Measurements from ENCODE around the gene RAB6C.
"Not testable (repeated sequence)": the region's sequence is repeated elsewhere in the genome, so short reads cannot be mapped to it uniquely, and the experiment has no call there.

RAB6C gene

GRCh38 chr2:129977986-129978385, 1.5 kb upstream of the RAB6C start:
- H3K4ac ChIP-seq (ENCODE audit: low read length) = no peak overlapping the region
- WGBS, 2 donors (ENCODE audit: extremely low coverage in 2 of 2, insufficient read length in 2 of 2, insufficient replicate concordance in 1 of 2) = no CpG with 5 or more reads among the region's 5 CpGs
- no peaks in the 10 kb centered on the region for H3K79me1 ChIP-seq (ENCODE audit: low read depth, low read length)
- no peak overlapping the region for H2BK12ac ChIP-seq (ENCODE audit: low read length)
- no peak overlapping the region for H3K23ac ChIP-seq (ENCODE audit: low read depth, low read length, poor library complexity)
- H3K14ac ChIP-seq (ENCODE audit: low read length) = no peak overlapping the region
- no peak overlapping the region for H3K27ac ChIP-seq (replicated peaks; ENCODE audit: low read length)
- H2BK120ac ChIP-seq (ENCODE audit: low read depth, low read length) = no peak overlapping the region
- H4K8ac ChIP-seq (ENCODE audit: low read depth, low read length) = no peak overlapping the region
- DNase-seq (ENCODE audit: low spot score) = no peak
- H3K18ac ChIP-seq (ENCODE audit: low read length) = no peak overlapping the region
- peak overlapping the region; percentile 21 for H3K9ac ChIP-seq (ENCODE audit: low read depth, low read length, poor library complexity)
- no peak overlapping the region for H2BK15ac ChIP-seq (ENCODE audit: low read length)
- H3K4me3 ChIP-seq (ENCODE audit: low read length in 2 of 2) = no peak overlapping the region
- peaks cover 2 to 30% (median 8%) of the 10 kb centered on the region in 3 experiments for H3K27me3 ChIP-seq (ENCODE audit: control insufficient read depth in 3 of 3, insufficient read depth in 3 of 3, low read depth in 1 of 3, low read length in 3 of 3)
- no peak overlapping the region for H2BK5ac ChIP-seq (ENCODE audit: low read length)
- H3K4me1 ChIP-seq (ENCODE audit: control insufficient read depth in 2 of 2, insufficient read depth in 1 of 2, low read depth in 1 of 2, low read length in 2 of 2) = no peaks in the 10 kb centered on the region
- no peak overlapping the region for H3K4me2 ChIP-seq (ENCODE audit: insufficient read depth, low read length, poor library complexity, severe bottlenecking)
- H4K91ac ChIP-seq (ENCODE audit: low read depth, low read length, poor library complexity) = no peak overlapping the region
- H2AFZ ChIP-seq (ENCODE audit: low read length) = no peak overlapping the region
- H3K36me3 ChIP-seq (replicated peaks in 1 of 2; ENCODE audit: control insufficient read depth in 2 of 2, insufficient read depth in 2 of 2, low read length in 2 of 2) = no peaks in the 10 kb centered on the region
- no peaks in the 10 kb centered on the region for H3K9me3 ChIP-seq (replicated peaks in 1 of 2; ENCODE audit: control insufficient read depth in 2 of 2, insufficient read depth in 1 of 2, low read depth in 1 of 2, low read length in 2 of 2)
- H2AK5ac ChIP-seq (ENCODE audit: low read depth, low read length) = no peak overlapping the region

GRCh38 chr2:129980246-129980645, 780 bp downstream of the RAB6C start:
- not testable (repeated sequence) for H3K9me3 ChIP-seq (replicated peaks in 1 of 2; ENCODE audit: control insufficient read depth in 2 of 2, insufficient read depth in 1 of 2, low read depth in 1 of 2, low read length in 2 of 2); H3K79me1 ChIP-seq (ENCODE audit: low read depth, low read length); H2BK12ac ChIP-seq (ENCODE audit: low read length); H3K18ac ChIP-seq (ENCODE audit: low read length); H3K4me1 ChIP-seq (ENCODE audit: control insufficient read depth in 2 of 2, insufficient read depth in 1 of 2, low read depth in 1 of 2, low read length in 2 of 2); DNase-seq (ENCODE audit: low spot score); H3K23ac ChIP-seq (ENCODE audit: low read depth, low read length, poor library complexity); H4K8ac ChIP-seq (ENCODE audit: low read depth, low read length); H4K91ac ChIP-seq (ENCODE audit: low read depth, low read length, poor library complexity); H3K36me3 ChIP-seq (replicated peaks in 1 of 2; ENCODE audit: control insufficient read depth in 2 of 2, insufficient read depth in 2 of 2, low read length in 2 of 2); H3K27ac ChIP-seq (replicated peaks; ENCODE audit: low read length); H3K14ac ChIP-seq (ENCODE audit: low read length); H2BK5ac ChIP-seq (ENCODE audit: low read length); H2BK120ac ChIP-seq (ENCODE audit: low read depth, low read length); H2BK15ac ChIP-seq (ENCODE audit: low read length); H3K4ac ChIP-seq (ENCODE audit: low read length); H3K4me3 ChIP-seq (ENCODE audit: low read length in 2 of 2); H2AK5ac ChIP-seq (ENCODE audit: low read depth, low read length); H3K9ac ChIP-seq (ENCODE audit: low read depth, low read length, poor library complexity); H2AFZ ChIP-seq (ENCODE audit: low read length)
- Histone ChIP-seq H3K4me2 (ENCODE audit: insufficient read depth, low read length, poor library complexity, severe bottlenecking) (peak overlapping the region; percentile 11), H3K27me3 (ENCODE audit: control insufficient read depth in 3 of 3, insufficient read depth in 3 of 3, low read depth in 1 of 3, low read length in 3 of 3) (peaks cover 2 to 30% (median 8%) of the 10 kb centered on the region in 3 experiments)
- WGBS, 2 donors (ENCODE audit: extremely low coverage in 2 of 2, insufficient read length in 2 of 2, insufficient replicate concordance in 1 of 2) = no CpG with 5 or more reads among the region's 13 CpGs

- not testable (repeated sequence) for H3K9me3 ChIP-seq (replicated peaks in 1 of 2; ENCODE audit: control insufficient read depth in 2 of 2, insufficient read depth in 1 of 2, low read depth in 1 of 2, low read length in 2 of 2); H3K79me1 ChIP-seq (ENCODE audit: low read depth, low read length); H3K36me3 ChIP-seq (replicated peaks in 1 of 2; ENCODE audit: control insufficient read depth in 2 of 2, insufficient read depth in 2 of 2, low read length in 2 of 2); DNase-seq (ENCODE audit: low spot score); H3K14ac ChIP-seq (ENCODE audit: low read length); H2BK120ac ChIP-seq (ENCODE audit: low read depth, low read length); H2AK5ac ChIP-seq (ENCODE audit: low read depth, low read length); H3K4me2 ChIP-seq (ENCODE audit: insufficient read depth, low read length, poor library complexity, severe bottlenecking); H4K8ac ChIP-seq (ENCODE audit: low read depth, low read length); H3K4ac ChIP-seq (ENCODE audit: low read length); H2AFZ ChIP-seq (ENCODE audit: low read length); H2BK12ac ChIP-seq (ENCODE audit: low read length); H3K18ac ChIP-seq (ENCODE audit: low read length); H4K91ac ChIP-seq (ENCODE audit: low read depth, low read length, poor library complexity); H2BK15ac ChIP-seq (ENCODE audit: low read length); H3K4me3 ChIP-seq (ENCODE audit: low read length in 2 of 2); H3K27ac ChIP-seq (replicated peaks; ENCODE audit: low read length); H3K9ac ChIP-seq (ENCODE audit: low read depth, low read length, poor library complexity); H2BK5ac ChIP-seq (ENCODE audit: low read length); H3K4me1 ChIP-seq (ENCODE audit: control insufficient read depth in 2 of 2, insufficient read depth in 1 of 2, low read depth in 1 of 2, low read length in 2 of 2); H3K23ac ChIP-seq (ENCODE audit: low read depth, low read length, poor library complexity)
- WGBS, 2 donors (ENCODE audit: extremely low coverage in 2 of 2, insufficient read length in 2 of 2, insufficient replicate concordance in 1 of 2) = no CpG with 5 or more reads among the region's 7 CpGs
- H3K27me3 ChIP-seq (ENCODE audit: control insufficient read depth in 3 of 3, insufficient read depth in 3 of 3, low read depth in 1 of 3, low read length in 3 of 3) = peaks cover 2 to 27% (median 8%) of the 10 kb centered on the region in 3 experiments
These were observed 2.2 kb downstream of the RAB6C start for GRCh38 chr2:129981689-129982088.

- Histone ChIP-seq H3K18ac (ENCODE audit: low read length) (no peak overlapping the region), H4K8ac (ENCODE audit: low read depth, low read length) (no peak overlapping the region), H3K9me3 (replicated peaks in 1 of 2; ENCODE audit: control insufficient read depth in 2 of 2, insufficient read depth in 1 of 2, low read depth in 1 of 2, low read length in 2 of 2) (no peaks in the 10 kb centered on the region), H3K4me1 (ENCODE audit: control insufficient read depth in 2 of 2, insufficient read depth in 1 of 2, low read depth in 1 of 2, low read length in 2 of 2) (no peaks in the 10 kb centered on the region), H2AFZ (ENCODE audit: low read length) (no peak overlapping the region), H3K9ac (ENCODE audit: low read depth, low read length, poor library complexity) (no peak overlapping the region), H2BK15ac (ENCODE audit: low read length) (no peak overlapping the region), H2BK5ac (ENCODE audit: low read length) (no peak overlapping the region), H2BK120ac (ENCODE audit: low read depth, low read length) (no peak overlapping the region), H3K4ac (ENCODE audit: low read length) (no peak overlapping the region), H3K27me3 (ENCODE audit: control insufficient read depth in 3 of 3, insufficient read depth in 3 of 3, low read depth in 1 of 3, low read length in 3 of 3) (peaks cover 0 to 9% (median 5%) of the 10 kb centered on the region in 3 experiments), H3K4me2 (ENCODE audit: insufficient read depth, low read length, poor library complexity, severe bottlenecking) (no peak overlapping the region), H2BK12ac (ENCODE audit: low read length) (no peak overlapping the region), H4K91ac (ENCODE audit: low read depth, low read length, poor library complexity) (no peak overlapping the region), H3K14ac (ENCODE audit: low read length) (no peak overlapping the region), H3K79me1 (ENCODE audit: low read depth, low read length) (no peaks in the 10 kb centered on the region), H3K27ac (replicated peaks; ENCODE audit: low read length) (no peak overlapping the region), H3K36me3 (replicated peaks in 1 of 2; ENCODE audit: control insufficient read depth in 2 of 2, insufficient read depth in 2 of 2, low read length in 2 of 2) (no peaks in the 10 kb centered on the region), H3K4me3 (ENCODE audit: low read length in 2 of 2) (no peak overlapping the region), H3K23ac (ENCODE audit: low read depth, low read length, poor library complexity) (no peak overlapping the region), H2AK5ac (ENCODE audit: low read depth, low read length) (no peak overlapping the region)
- no peak for DNase-seq (ENCODE audit: low spot score)
- no CpG with 5 or more reads among the region's 2 CpGs for WGBS, 2 donors (ENCODE audit: extremely low coverage in 2 of 2, insufficient read length in 2 of 2, insufficient replicate concordance in 1 of 2)
These were observed 5.0 kb downstream of the RAB6C start for GRCh38 chr2:129984426-129984825.
